GM12801 (cell line): Measurements from ENCODE around the gene VWA8.

Experiments
- TF ChIP-seq, protein P1 (sequence below): IDR thresholded peaks from one replicate; pipeline ENCODE4 v1.5.1; 2011; ENCODE audit warnings: control low read depth; ENCODE audit not compliant: insufficient read length; ENCODE audit errors: extremely low read depth

The VWA8 gene

GRCh38 chr13:41674246-41674645 is 286.7 kb downstream of the VWA8 start:
- TF ChIP-seq, protein P1, sequence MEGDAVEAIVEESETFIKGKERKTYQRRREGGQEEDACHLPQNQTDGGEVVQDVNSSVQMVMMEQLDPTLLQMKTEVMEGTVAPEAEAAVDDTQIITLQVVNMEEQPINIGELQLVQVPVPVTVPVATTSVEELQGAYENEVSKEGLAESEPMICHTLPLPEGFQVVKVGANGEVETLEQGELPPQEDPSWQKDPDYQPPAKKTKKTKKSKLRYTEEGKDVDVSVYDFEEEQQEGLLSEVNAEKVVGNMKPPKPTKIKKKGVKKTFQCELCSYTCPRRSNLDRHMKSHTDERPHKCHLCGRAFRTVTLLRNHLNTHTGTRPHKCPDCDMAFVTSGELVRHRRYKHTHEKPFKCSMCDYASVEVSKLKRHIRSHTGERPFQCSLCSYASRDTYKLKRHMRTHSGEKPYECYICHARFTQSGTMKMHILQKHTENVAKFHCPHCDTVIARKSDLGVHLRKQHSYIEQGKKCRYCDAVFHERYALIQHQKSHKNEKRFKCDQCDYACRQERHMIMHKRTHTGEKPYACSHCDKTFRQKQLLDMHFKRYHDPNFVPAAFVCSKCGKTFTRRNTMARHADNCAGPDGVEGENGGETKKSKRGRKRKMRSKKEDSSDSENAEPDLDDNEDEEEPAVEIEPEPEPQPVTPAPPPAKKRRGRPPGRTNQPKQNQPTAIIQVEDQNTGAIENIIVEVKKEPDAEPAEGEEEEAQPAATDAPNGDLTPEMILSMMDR = no peak

GRCh38 chr13:41673640-41674039 is 287.3 kb downstream of the VWA8 start:
- TF ChIP-seq, protein P1 = no peak

GRCh38 chr13:41670873-41671443 is 290.0 kb downstream of the VWA8 start:
- TF ChIP-seq, protein P1 = no peak

GRCh38 chr13:41668130-41668757 is 292.7 kb downstream of the VWA8 start:
- TF ChIP-seq, protein P1 = peak; percentile 52

GRCh38 chr13:41666644-41667043 is 294.3 kb downstream of the VWA8 start:
- TF ChIP-seq, protein P1 = no peak

DNA sequence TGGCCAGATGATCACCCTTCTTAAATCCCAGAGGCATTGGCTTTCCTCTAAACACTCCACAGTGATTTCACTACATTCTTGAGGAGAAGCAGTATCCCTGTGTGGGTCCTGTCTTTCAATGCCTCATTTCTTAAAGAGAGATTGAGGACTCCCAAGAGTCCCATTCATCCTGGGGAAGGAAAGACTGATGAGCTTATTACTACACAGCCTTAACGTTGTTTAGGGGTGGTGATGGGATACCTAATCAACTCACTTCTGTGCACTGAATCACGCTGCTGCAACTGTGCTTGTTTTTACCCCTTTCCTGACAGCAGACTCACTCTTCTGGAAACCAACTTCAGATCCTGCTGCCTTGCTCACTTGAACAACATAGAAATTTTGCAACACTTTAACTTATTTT is 300.5 kb downstream of the VWA8 start:
- TF ChIP-seq, protein P1 = no peak

- TF ChIP-seq, protein P1 = no peak
Observed at GRCh38 chr13:41658057-41658661, 302.8 kb downstream of the VWA8 start.
